ENCODE measurements around the gene OGFOD1. TPM values are rescaled to one million over a fixed set of nuclear protein-coding genes. Genes with fewer than 3 reads are reported as not detected.

The OGFOD1 gene
- total and polyA plus RNA-seq, 9 of the 15 experiments (the other 6 are each of a cell fraction or from before 2014, with no cell fraction given) = 60.4 to 134 (median 85.8) TPM

DNA sequence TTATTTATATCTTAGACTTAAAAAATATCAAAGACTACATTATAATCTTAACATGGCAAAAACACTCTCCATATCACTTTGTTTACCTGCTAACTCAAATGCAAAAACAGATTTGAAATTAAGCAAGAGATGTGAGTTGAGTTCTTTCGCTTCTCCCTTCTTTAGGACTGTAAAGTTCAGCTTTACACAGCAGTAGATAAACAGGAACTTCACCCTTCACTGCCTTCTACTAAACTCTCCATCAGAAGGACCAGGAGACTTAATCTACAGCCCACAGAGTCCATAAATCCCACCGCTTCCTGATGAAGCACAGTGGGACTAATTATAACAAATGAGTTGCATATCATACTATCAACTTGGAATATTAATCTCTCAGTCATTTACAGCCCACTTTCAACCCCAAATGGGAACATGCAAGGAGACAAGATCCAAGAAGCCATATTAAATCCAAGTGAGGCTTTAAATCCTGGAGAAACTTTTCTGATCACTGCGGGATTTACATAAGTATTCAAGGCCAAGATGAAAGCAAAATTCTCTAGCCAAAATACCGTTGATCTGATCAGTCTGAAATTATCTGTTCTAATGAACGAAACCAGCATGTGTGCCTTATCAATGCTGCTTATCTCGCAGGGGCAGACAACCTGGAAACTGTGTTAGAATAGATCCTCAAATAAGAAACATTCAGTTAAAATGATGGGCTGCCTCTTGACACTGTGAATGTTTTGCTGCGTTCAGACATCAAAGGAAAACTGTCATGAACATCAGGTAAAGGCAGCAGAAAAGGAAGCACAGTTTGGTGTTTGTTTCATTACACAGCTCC, 27.6 kb upstream of the OGFOD1 start (continued):
- TF ChIP-seq, protein P1, sequence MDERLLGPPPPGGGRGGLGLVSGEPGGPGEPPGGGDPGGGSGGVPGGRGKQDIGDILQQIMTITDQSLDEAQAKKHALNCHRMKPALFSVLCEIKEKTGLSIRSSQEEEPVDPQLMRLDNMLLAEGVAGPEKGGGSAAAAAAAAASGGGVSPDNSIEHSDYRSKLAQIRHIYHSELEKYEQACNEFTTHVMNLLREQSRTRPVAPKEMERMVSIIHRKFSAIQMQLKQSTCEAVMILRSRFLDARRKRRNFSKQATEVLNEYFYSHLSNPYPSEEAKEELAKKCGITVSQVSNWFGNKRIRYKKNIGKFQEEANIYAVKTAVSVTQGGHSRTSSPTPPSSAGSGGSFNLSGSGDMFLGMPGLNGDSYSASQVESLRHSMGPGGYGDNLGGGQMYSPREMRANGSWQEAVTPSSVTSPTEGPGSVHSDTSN (CRISPR knock-in tag; IDR thresholded peaks at IDR 0.05; ENCODE audit: low read depth) = no peak
- TF ChIP-seq, protein P1 (tag; conservative IDR thresholded peaks at IDR 0.05; ENCODE audit: low read depth) = 0 out of 2 replicates have a peak, but pooled peaks have one; percentile 6
- TF ChIP-seq TEAD4 (IDR thresholded peaks at IDR 0.05; ENCODE audit: low read length) (peak; percentile 51; the same call in 1 of the 2 replicates), TEAD4 (CRISPR knock-in tag; IDR thresholded peaks at IDR 0.05; ENCODE audit: borderline replicate concordance) (no peak), KDM4B (IDR thresholded peaks at IDR 0.05; ENCODE audit: borderline replicate concordance in 2 of 2, low read depth in 1 of 2) (no peak), HDAC1 (IDR thresholded peaks at IDR 0.05) (peak in 1 of 2 experiments; percentile 25; a peak in 1 of 4 replicates), XRCC4 (IDR thresholded peaks at IDR 0.05; ENCODE audit: extremely low read depth, insufficient read depth, insufficient read length) (no peak), TCF3 (CRISPR knock-in tag; IDR thresholded peaks at IDR 0.05) (peak; percentile 21; the same call in 1 of the 2 replicates), CBFA2T3 (IDR thresholded peaks at IDR 0.05) (peak; percentile 67), MTA3 (IDR thresholded peaks at IDR 0.05; ENCODE audit: borderline replicate concordance) (0 out of 2 replicates have a peak, but pooled peaks have one; percentile 25), ETV6 (IDR thresholded peaks at IDR 0.05; ENCODE audit: borderline replicate concordance in 1 of 2, low read depth in 2 of 2, low read length in 1 of 2) (no peak), ETV6 (CRISPR knock-in tag; IDR thresholded peaks at IDR 0.05; ENCODE audit: borderline replicate concordance) (no peak), GATAD2B (IDR thresholded peaks at IDR 0.05; ENCODE audit: borderline replicate concordance) (peak; percentile 20; the same call in 1 of the 2 replicates), EP300 (IDR thresholded peaks at IDR 0.05; ENCODE audit: low read length) (peak; percentile 55), CXXC5 (CRISPR knock-in tag; IDR thresholded peaks at IDR 0.05) (peak; percentile 21; the same call in 1 of the 2 replicates), PML (IDR thresholded peaks at IDR 0.05; ENCODE audit: low read length) (0 out of 2 replicates have a peak, but pooled peaks have one; percentile 5), KDM1A (IDR thresholded peaks at IDR 0.05) (peak; percentile 21 to 34; a peak in 2 of 4 replicates), CHD1 (IDR thresholded peaks at IDR 0.05; ENCODE audit: low read length) (peak; percentile 23)
- TF ChIP-seq, protein P2, sequence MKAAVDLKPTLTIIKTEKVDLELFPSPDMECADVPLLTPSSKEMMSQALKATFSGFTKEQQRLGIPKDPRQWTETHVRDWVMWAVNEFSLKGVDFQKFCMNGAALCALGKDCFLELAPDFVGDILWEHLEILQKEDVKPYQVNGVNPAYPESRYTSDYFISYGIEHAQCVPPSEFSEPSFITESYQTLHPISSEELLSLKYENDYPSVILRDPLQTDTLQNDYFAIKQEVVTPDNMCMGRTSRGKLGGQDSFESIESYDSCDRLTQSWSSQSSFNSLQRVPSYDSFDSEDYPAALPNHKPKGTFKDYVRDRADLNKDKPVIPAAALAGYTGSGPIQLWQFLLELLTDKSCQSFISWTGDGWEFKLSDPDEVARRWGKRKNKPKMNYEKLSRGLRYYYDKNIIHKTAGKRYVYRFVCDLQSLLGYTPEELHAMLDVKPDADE (conservative IDR thresholded peaks at IDR 0.05; ENCODE audit: control insufficient read depth, low read depth, low read length) = no peak
- TF ChIP-seq, protein P3, sequence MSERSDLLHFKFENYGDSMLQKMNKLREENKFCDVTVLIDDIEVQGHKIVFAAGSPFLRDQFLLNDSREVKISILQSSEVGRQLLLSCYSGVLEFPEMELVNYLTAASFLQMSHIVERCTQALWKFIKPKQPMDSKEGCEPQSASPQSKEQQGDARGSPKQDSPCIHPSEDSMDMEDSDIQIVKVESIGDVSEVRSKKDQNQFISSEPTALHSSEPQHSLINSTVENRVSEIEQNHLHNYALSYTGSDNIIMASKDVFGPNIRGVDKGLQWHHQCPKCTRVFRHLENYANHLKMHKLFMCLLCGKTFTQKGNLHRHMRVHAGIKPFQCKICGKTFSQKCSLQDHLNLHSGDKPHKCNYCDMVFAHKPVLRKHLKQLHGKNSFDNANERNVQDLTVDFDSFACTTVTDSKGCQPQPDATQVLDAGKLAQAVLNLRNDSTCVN (CRISPR knock-in tag; IDR thresholded peaks at IDR 0.05) = no peak
- TF ChIP-seq, protein P4, sequence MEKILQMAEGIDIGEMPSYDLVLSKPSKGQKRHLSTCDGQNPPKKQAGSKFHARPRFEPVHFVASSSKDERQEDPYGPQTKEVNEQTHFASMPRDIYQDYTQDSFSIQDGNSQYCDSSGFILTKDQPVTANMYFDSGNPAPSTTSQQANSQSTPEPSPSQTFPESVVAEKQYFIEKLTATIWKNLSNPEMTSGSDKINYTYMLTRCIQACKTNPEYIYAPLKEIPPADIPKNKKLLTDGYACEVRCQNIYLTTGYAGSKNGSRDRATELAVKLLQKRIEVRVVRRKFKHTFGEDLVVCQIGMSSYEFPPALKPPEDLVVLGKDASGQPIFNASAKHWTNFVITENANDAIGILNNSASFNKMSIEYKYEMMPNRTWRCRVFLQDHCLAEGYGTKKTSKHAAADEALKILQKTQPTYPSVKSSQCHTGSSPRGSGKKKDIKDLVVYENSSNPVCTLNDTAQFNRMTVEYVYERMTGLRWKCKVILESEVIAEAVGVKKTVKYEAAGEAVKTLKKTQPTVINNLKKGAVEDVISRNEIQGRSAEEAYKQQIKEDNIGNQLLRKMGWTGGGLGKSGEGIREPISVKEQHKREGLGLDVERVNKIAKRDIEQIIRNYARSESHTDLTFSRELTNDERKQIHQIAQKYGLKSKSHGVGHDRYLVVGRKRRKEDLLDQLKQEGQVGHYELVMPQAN (IDR thresholded peaks at IDR 0.05; ENCODE audit: borderline replicate concordance) = 0 out of 2 replicates have a peak, but pooled peaks have one; percentile 9
